ENCODE results near the gene STOX1. TPM values are rescaled to one million over a fixed set of nuclear protein-coding genes. Genes with fewer than 3 reads are reported as not detected.
A peak's percentile ranks its signal among the peaks of the same experiment; 100 is the strongest.
"Not testable (repeated sequence)": the region's sequence is repeated elsewhere in the genome, so short reads cannot be mapped to it uniquely, and the experiment has no call there.

Gene STOX1
- total and polyA plus RNA-seq, 4 experiments from 2014 or later, result 0.17 to 0.35 (median 0.27) TPM

- H3K9me3 ChIP-seq (ENCODE audit: control insufficient read depth in 1 of 2, low read length in 2 of 2), result no peaks in the 10 kb centered on the region
- DNase-seq, result no peak
- H3K27me3 ChIP-seq (ENCODE audit: insufficient read depth, low read length), result no peaks in the 10 kb centered on the region
- Mint-ChIP-seq H3K36me3 (no peaks in the 10 kb centered on the region), H3K27me3 (no peaks in the 10 kb centered on the region), H3K9me3 (no peaks in the 10 kb centered on the region), H3K4me3 (no peak overlapping the region), H3K27ac (no peak overlapping the region), H3K4me1 (no peaks in the 10 kb centered on the region)
- CTCF ChIA-PET (ENCODE audit: partially characterized antibody), result interaction anchor here (0.7 kb wide), 1 partner anchor 823 kb away, joined by 4 read pairs; no protein-coding TSS in a partner anchor
- no peak overlapping the region for H3K4me3 ChIP-seq (ENCODE audit: low read length in 2 of 2)
- no peaks in the 10 kb centered on the region for H3K4me1 ChIP-seq (ENCODE audit: insufficient read depth, low read length)
- H3K36me3 ChIP-seq (ENCODE audit: insufficient read depth, low read length), result no peaks in the 10 kb centered on the region
- H3K27ac ChIP-seq (ENCODE audit: low read depth, low read length), result no peak overlapping the region
- intact Hi-C loops (cut with micrococcal nuclease), result no loop called here
- POLR2A ChIA-PET (ENCODE audit: partially characterized antibody), result interaction anchor here (0.8 kb wide), 1 partner anchor 19 kb away, joined by 3 read pairs; no protein-coding TSS in a partner anchor
Observed at GRCh38 chr10:68813559-68813958, 13.8 kb upstream of the STOX1 start.

- Histone ChIP-seq H3K27ac (ENCODE audit: low read depth, low read length) (no peak overlapping the region), H3K4me3 (ENCODE audit: low read length in 2 of 2) (no peak overlapping the region), H3K36me3 (ENCODE audit: insufficient read depth, low read length) (no peaks in the 10 kb centered on the region), H3K4me1 (ENCODE audit: insufficient read depth, low read length) (no peaks in the 10 kb centered on the region), H3K27me3 (ENCODE audit: insufficient read depth, low read length) (no peaks in the 10 kb centered on the region), H3K9me3 (ENCODE audit: control insufficient read depth in 1 of 2, low read length in 2 of 2) (no peaks in the 10 kb centered on the region)
- POLR2A ChIA-PET (ENCODE audit: partially characterized antibody), result no interaction called here
- Mint-ChIP-seq H3K4me1 (no peaks in the 10 kb centered on the region), H3K36me3 (no peaks in the 10 kb centered on the region), H3K27ac (no peak overlapping the region), H3K27me3 (no peaks in the 10 kb centered on the region), H3K4me3 (no peak overlapping the region), H3K9me3 (no peaks in the 10 kb centered on the region)
- CTCF ChIA-PET (ENCODE audit: partially characterized antibody), result no interaction called here
- DNase-seq, result no peak
- intact Hi-C loops (cut with micrococcal nuclease), result no loop called here
Observed at GRCh38 chr10:68816796-68817412, 10.4 kb upstream of the STOX1 start.

GRCh38 chr10:68820359-68820758, 7.0 kb upstream of the STOX1 start:
- H3K9me3 Mint-ChIP-seq; H3K4me1 Mint-ChIP-seq; POLR2A ChIA-PET (ENCODE audit: partially characterized antibody); H3K36me3 Mint-ChIP-seq; intact Hi-C loops (cut with micrococcal nuclease); DNase-seq; H3K36me3 ChIP-seq (ENCODE audit: insufficient read depth, low read length); H3K27ac Mint-ChIP-seq; H3K4me3 ChIP-seq (ENCODE audit: low read length in 2 of 2); H3K27me3 ChIP-seq (ENCODE audit: insufficient read depth, low read length); H3K4me1 ChIP-seq (ENCODE audit: insufficient read depth, low read length); H3K9me3 ChIP-seq (ENCODE audit: control insufficient read depth in 1 of 2, low read length in 2 of 2); H3K4me3 Mint-ChIP-seq; H3K27ac ChIP-seq (ENCODE audit: low read depth, low read length); H3K27me3 Mint-ChIP-seq: not testable (repeated sequence)
- CTCF ChIA-PET (ENCODE audit: partially characterized antibody), result interaction anchor here (0.6 kb wide), 1 partner anchor 26 kb away, joined by 4 read pairs; no protein-coding TSS in a partner anchor

GRCh38 chr10:68822626-68823025, 4.7 kb upstream of the STOX1 start:
- CTCF ChIA-PET (ENCODE audit: partially characterized antibody); H3K27me3 ChIP-seq (ENCODE audit: insufficient read depth, low read length); H3K9me3 Mint-ChIP-seq; POLR2A ChIA-PET (ENCODE audit: partially characterized antibody); H3K9me3 ChIP-seq (ENCODE audit: control insufficient read depth in 1 of 2, low read length in 2 of 2); H3K4me3 Mint-ChIP-seq; H3K4me1 ChIP-seq (ENCODE audit: insufficient read depth, low read length); DNase-seq; H3K27me3 Mint-ChIP-seq; H3K4me3 ChIP-seq (ENCODE audit: low read length in 2 of 2); H3K27ac Mint-ChIP-seq; H3K36me3 ChIP-seq (ENCODE audit: insufficient read depth, low read length); H3K4me1 Mint-ChIP-seq; intact Hi-C loops (cut with micrococcal nuclease); H3K36me3 Mint-ChIP-seq; H3K27ac ChIP-seq (ENCODE audit: low read depth, low read length): not testable (repeated sequence)

GRCh38 chr10:68827592-68827959, 245 bp downstream of the STOX1 start:
- H3K9me3 Mint-ChIP-seq; H3K36me3 ChIP-seq (ENCODE audit: insufficient read depth, low read length); H3K4me1 ChIP-seq (ENCODE audit: insufficient read depth, low read length); CTCF ChIA-PET (ENCODE audit: partially characterized antibody); intact Hi-C loops (cut with micrococcal nuclease); H3K9me3 ChIP-seq (ENCODE audit: control insufficient read depth in 1 of 2, low read length in 2 of 2); H3K27ac Mint-ChIP-seq; H3K27ac ChIP-seq (ENCODE audit: low read depth, low read length); H3K4me3 Mint-ChIP-seq; H3K27me3 Mint-ChIP-seq; DNase-seq; H3K36me3 Mint-ChIP-seq; H3K27me3 ChIP-seq (ENCODE audit: insufficient read depth, low read length): not testable (repeated sequence)
- POLR2A ChIA-PET (ENCODE audit: partially characterized antibody), result interaction anchor here (0.9 to 1.8 kb wide), 2 partner anchors 8 to 73 kb away, joined by 3 to 5 read pairs; no protein-coding TSS in a partner anchor
- H3K4me3 ChIP-seq (ENCODE audit: low read length in 2 of 2), result peak overlapping the region in 1 of 2 donors; percentile 39
- peaks cover 0 to 16% (median 4%) of the 10 kb centered on the region in 4 donors for H3K4me1 Mint-ChIP-seq

GRCh38 chr10:68828083-68828601, 811 bp downstream of the STOX1 start:
- H3K36me3 Mint-ChIP-seq; H3K27ac ChIP-seq (ENCODE audit: low read depth, low read length); H3K4me3 ChIP-seq (ENCODE audit: low read length in 2 of 2); H3K4me1 ChIP-seq (ENCODE audit: insufficient read depth, low read length); H3K9me3 ChIP-seq (ENCODE audit: control insufficient read depth in 1 of 2, low read length in 2 of 2); H3K9me3 Mint-ChIP-seq; H3K27me3 ChIP-seq (ENCODE audit: insufficient read depth, low read length); H3K36me3 ChIP-seq (ENCODE audit: insufficient read depth, low read length); POLR2A ChIA-PET (ENCODE audit: partially characterized antibody); intact Hi-C loops (cut with micrococcal nuclease); H3K27me3 Mint-ChIP-seq: not testable (repeated sequence)
- Mint-ChIP-seq H3K4me3 (peak overlapping the region; percentile 46 to 79 (median 63)), H3K4me1 (peaks cover 0 to 16% (median 4%) of the 10 kb centered on the region in 4 donors), H3K27ac (peak overlapping the region in 1 of 7 donors; percentile 12)
- DNase-seq, result peak in 2 of 5 donors; percentile 7 to 8
- CTCF ChIA-PET (ENCODE audit: partially characterized antibody), result interaction anchor here (0.8 kb wide), 1 partner anchor 277 kb away, joined by 3 read pairs; no protein-coding TSS in a partner anchor

- ChIA-PET CTCF (ENCODE audit: partially characterized antibody) (interaction anchor here (0.8 kb wide), 1 partner anchor 278 kb away, joined by 3 read pairs; no protein-coding TSS in a partner anchor), POLR2A (ENCODE audit: partially characterized antibody) (no interaction called here)
- Histone ChIP-seq H3K4me3 (ENCODE audit: low read length in 2 of 2) (no peak overlapping the region), H3K4me1 (ENCODE audit: insufficient read depth, low read length) (peaks cover 6% of the 10 kb centered on the region), H3K27me3 (ENCODE audit: insufficient read depth, low read length) (no peaks in the 10 kb centered on the region), H3K27ac (ENCODE audit: low read depth, low read length) (no peak overlapping the region), H3K9me3 (ENCODE audit: control insufficient read depth in 1 of 2, low read length in 2 of 2) (no peaks in the 10 kb centered on the region), H3K36me3 (ENCODE audit: insufficient read depth, low read length) (no peaks in the 10 kb centered on the region)
- H3K4me3 Mint-ChIP-seq, result peak overlapping the region; percentile 46 to 79 (median 63)
- H3K27me3 Mint-ChIP-seq, result no peaks in the 10 kb centered on the region
- DNase-seq, result no peak
- intact Hi-C loops (cut with micrococcal nuclease), result no loop called here
- H3K4me1 Mint-ChIP-seq, result peaks cover 0 to 16% (median 4%) of the 10 kb centered on the region in 4 donors
- no peaks in the 10 kb centered on the region for H3K36me3 Mint-ChIP-seq
- H3K27ac Mint-ChIP-seq, result peak overlapping the region in 1 of 7 donors; percentile 18
- H3K9me3 Mint-ChIP-seq, result no peaks in the 10 kb centered on the region
Observed at GRCh38 chr10:68828833-68829232, 1.5 kb downstream of the STOX1 start.

Measured in CD4-positive, alpha-beta memory T cell (primary cell).